Central memory CD8-positive, alpha-beta T cell (primary cell): ENCODE results near the gene CREB3L2.
"Not testable (repeated sequence)": the region's sequence is repeated elsewhere in the genome, so short reads cannot be mapped to it uniquely, and the experiment has no call there.

Source experiments
- ATAC-seq: fragments of 150-1000 bp; cut with Tn5 transposase; replicated peaks from 2 replicates; pipeline ENCODE4 v1.10.0; 2022; ENCODE audit warnings: mild to moderate bottlenecking, moderate FRiP score, moderate number of reproducible peaks; ENCODE audit not compliant: poor library complexity, severe bottlenecking; ENCODE audit errors: extremely low read depth
- DNase-seq, 2 donors: peaks; one replicate each; pipeline ENCODE4 v3.0.0; 2021; ENCODE audit warnings: low spot score in 2 of 2
- H3K27ac Mint-ChIP-seq: one replicate; pipeline ENCODE4 v1.8.0; 2022; ENCODE audit warnings: low read depth, mild to moderate bottlenecking, moderate library complexity, mixed read lengths
- H3K27me3 Mint-ChIP-seq: one replicate; pipeline ENCODE4 v1.8.0; 2022; ENCODE audit warnings: mixed read lengths
- H3K36me3 Mint-ChIP-seq: one replicate; pipeline ENCODE4 v1.8.0; 2022; ENCODE audit warnings: mild to moderate bottlenecking, moderate library complexity, mixed read lengths; ENCODE audit not compliant: insufficient read depth
- H3K4me1 Mint-ChIP-seq: one replicate; pipeline ENCODE4 v1.8.0; 2022; ENCODE audit warnings: mixed read lengths
- H3K4me3 Mint-ChIP-seq: one replicate; pipeline ENCODE4 v1.8.0; 2022; ENCODE audit warnings: mild to moderate bottlenecking, moderate library complexity, mixed read lengths
- H3K9me3 Mint-ChIP-seq: one replicate; pipeline ENCODE4 v1.8.0; 2022; ENCODE audit warnings: mixed read lengths

The CREB3L2 gene

GRCh38 chr7:138001529-138002095 is at the start of gene CREB3L2:
Gene CREB3L2 (minus strand): TSS chr7:138002086. CDS start chr7:138001705, 381 bp downstream.
- Mint-ChIP-seq H3K4me1 (peaks cover 35% of the 10 kb centered on the region), H3K27ac (peak within 1 kb of the TSS; percentile 91), H3K4me3 (peak within 1 kb of the TSS; percentile 92), H3K36me3 (peaks cover 7% of the 10 kb centered on the region), H3K9me3 (no peaks in the 10 kb centered on the region), H3K27me3 (no peaks in the 10 kb centered on the region)
- peak in 1 of 2 donors; percentile 55 for DNase-seq
- peak; percentile 63 for ATAC-seq

GRCh38 chr7:138049505-138050116 is 47.7 kb upstream of the CREB3L2 start:
- peaks cover 6% of the 10 kb centered on the region for H3K9me3 Mint-ChIP-seq

GRCh38 chr7:138047907-138048306 is 46.0 kb upstream of the CREB3L2 start:
- H3K4me3 Mint-ChIP-seq, result no peak overlapping the region
- ATAC-seq (no peak), DNase-seq (no peak)
- no peak overlapping the region for H3K27ac Mint-ChIP-seq
- peaks cover 49% of the 10 kb centered on the region for H3K27me3 Mint-ChIP-seq
- H3K36me3 Mint-ChIP-seq, result no peaks in the 10 kb centered on the region
- H3K9me3 Mint-ChIP-seq, result peaks cover 5% of the 10 kb centered on the region
- no peaks in the 10 kb centered on the region for H3K4me1 Mint-ChIP-seq

More at GRCh38 chr7:138049505-138050116, 47.7 kb upstream of the CREB3L2 start:
- no peak for DNase-seq
- Mint-ChIP-seq H3K27me3 (peaks cover 49% of the 10 kb centered on the region), H3K27ac (no peak overlapping the region), H3K4me3 (no peak overlapping the region), H3K36me3 (no peaks in the 10 kb centered on the region), H3K4me1 (no peaks in the 10 kb centered on the region)
- no peak for ATAC-seq

- ATAC-seq, result no peak
- Mint-ChIP-seq H3K27me3 (peaks cover 47% of the 10 kb centered on the region), H3K27ac (no peak overlapping the region), H3K36me3 (no peaks in the 10 kb centered on the region), H3K4me3 (no peak overlapping the region), H3K9me3 (no peaks in the 10 kb centered on the region), H3K4me1 (no peaks in the 10 kb centered on the region)
- no peak for DNase-seq
Measured at GRCh38 chr7:138044897-138045296, 43.0 kb upstream of the CREB3L2 start.

- not testable (repeated sequence) for H3K4me3 Mint-ChIP-seq, H3K9me3 Mint-ChIP-seq, H3K36me3 Mint-ChIP-seq, H3K4me1 Mint-ChIP-seq, DNase-seq, H3K27ac Mint-ChIP-seq, ATAC-seq
- H3K27me3 Mint-ChIP-seq, result peaks cover 47% of the 10 kb centered on the region
Measured at GRCh38 chr7:138040063-138040462, 38.2 kb upstream of the CREB3L2 start.

GRCh38 chr7:138036135-138036534 is 34.2 kb upstream of the CREB3L2 start:
- H3K27ac Mint-ChIP-seq, result no peak overlapping the region
- peaks cover 48% of the 10 kb centered on the region for H3K27me3 Mint-ChIP-seq
- DNase-seq (no peak), ATAC-seq (no peak)
- H3K9me3 Mint-ChIP-seq, result no peaks in the 10 kb centered on the region
- H3K4me3 Mint-ChIP-seq, result no peak overlapping the region
- no peaks in the 10 kb centered on the region for H3K36me3 Mint-ChIP-seq
- H3K4me1 Mint-ChIP-seq, result no peaks in the 10 kb centered on the region

GRCh38 chr7:138033241-138033640 is 31.4 kb upstream of the CREB3L2 start:
- no peaks in the 10 kb centered on the region for H3K4me1 Mint-ChIP-seq
- H3K36me3 Mint-ChIP-seq, result no peaks in the 10 kb centered on the region
- no peak for ATAC-seq
- no peaks in the 10 kb centered on the region for H3K9me3 Mint-ChIP-seq
- H3K27me3 Mint-ChIP-seq, result peaks cover 33% of the 10 kb centered on the region
- no peak for DNase-seq
- no peak overlapping the region for H3K27ac Mint-ChIP-seq
- H3K4me3 Mint-ChIP-seq, result no peak overlapping the region

GRCh38 chr7:138032770-138033169 is 30.9 kb upstream of the CREB3L2 start:
- ATAC-seq (no peak), DNase-seq (no peak)
- Mint-ChIP-seq H3K27ac (no peak overlapping the region), H3K36me3 (no peaks in the 10 kb centered on the region), H3K4me1 (no peaks in the 10 kb centered on the region), H3K4me3 (no peak overlapping the region), H3K9me3 (no peaks in the 10 kb centered on the region), H3K27me3 (peaks cover 37% of the 10 kb centered on the region)

GRCh38 chr7:138032186-138032585 is 30.3 kb upstream of the CREB3L2 start:
- no peak overlapping the region for H3K27ac Mint-ChIP-seq
- no peak for DNase-seq
- H3K4me1 Mint-ChIP-seq, result no peaks in the 10 kb centered on the region
- no peaks in the 10 kb centered on the region for H3K9me3 Mint-ChIP-seq
- peaks cover 37% of the 10 kb centered on the region for H3K27me3 Mint-ChIP-seq
- no peaks in the 10 kb centered on the region for H3K36me3 Mint-ChIP-seq
- ATAC-seq, result no peak
- H3K4me3 Mint-ChIP-seq, result no peak overlapping the region

- Mint-ChIP-seq H3K36me3 (no peaks in the 10 kb centered on the region), H3K4me1 (no peaks in the 10 kb centered on the region), H3K27ac (no peak overlapping the region), H3K4me3 (no peak overlapping the region), H3K9me3 (no peaks in the 10 kb centered on the region), H3K27me3 (peaks cover 36% of the 10 kb centered on the region)
- DNase-seq, result no peak
- no peak for ATAC-seq
Measured at GRCh38 chr7:138030679-138031351, 28.9 kb upstream of the CREB3L2 start.

GRCh38 chr7:138029941-138030340 is 28.1 kb upstream of the CREB3L2 start:
- no peak for DNase-seq
- Mint-ChIP-seq H3K4me3 (no peak overlapping the region), H3K36me3 (no peaks in the 10 kb centered on the region), H3K27ac (no peak overlapping the region), H3K4me1 (no peaks in the 10 kb centered on the region), H3K9me3 (no peaks in the 10 kb centered on the region), H3K27me3 (peaks cover 34% of the 10 kb centered on the region)
- ATAC-seq, result no peak

GRCh38 chr7:138029126-138029525 is 27.2 kb upstream of the CREB3L2 start:
- Mint-ChIP-seq H3K36me3 (no peaks in the 10 kb centered on the region), H3K9me3 (no peaks in the 10 kb centered on the region), H3K4me3 (no peak overlapping the region), H3K4me1 (no peaks in the 10 kb centered on the region), H3K27ac (no peak overlapping the region), H3K27me3 (peaks cover 26% of the 10 kb centered on the region)
- DNase-seq (no peak), ATAC-seq (no peak)

GRCh38 chr7:138027100-138027499 is 25.2 kb upstream of the CREB3L2 start:
- Mint-ChIP-seq H3K4me3 (no peak overlapping the region), H3K36me3 (no peaks in the 10 kb centered on the region), H3K27me3 (peaks cover 26% of the 10 kb centered on the region), H3K27ac (no peak overlapping the region), H3K4me1 (no peaks in the 10 kb centered on the region), H3K9me3 (no peaks in the 10 kb centered on the region)
- DNase-seq (no peak), ATAC-seq (no peak)
